Heart left ventricle (tissue), 16 donors: ENCODE results near the gene PCSK6. TPM values are rescaled to one million over a fixed set of nuclear protein-coding genes. Genes with fewer than 3 reads are reported as not detected.

ENCODE experiments used
- ATAC-seq, 4 donors: fragments of 200-7000 bp; cut with Tn5 transposase; one replicate each; pipeline ENCODE4 v1.9.1; 2020 to 2022; ENCODE audit warnings: moderate library complexity in 4 of 4, mild to moderate bottlenecking in 3 of 4, moderate number of reproducible peaks in 1 of 4
- DNase-seq, 5 donors: peaks; one replicate each; pipeline ENCODE4 v3.0.0-alpha.2; 2020
- H3K27ac ChIP-seq, 12 donors: fragments of 200-600 bp; sonication (generic) in 4 of 12; one replicate each; pipeline versions ENCODE4 v1.5.0 to v1.8.0; 2016 to 2022; ENCODE audit warnings: mild to moderate bottlenecking in 2 of 12
- H3K27me3 ChIP-seq, 9 donors: fragments of 200-600 bp; sonication (generic) in 2 of 9; one replicate each; pipeline versions ENCODE4 v1.5.1 to v1.8.0; 2016 to 2022; ENCODE audit warnings: mild to moderate bottlenecking in 3 of 9
- H3K36me3 ChIP-seq, 9 donors: fragments of 200-600 bp; sonication (generic) in 2 of 9; one replicate each; pipeline versions ENCODE4 v1.5.0 to v1.8.0; 2018 to 2022; ENCODE audit warnings: mild to moderate bottlenecking in 2 of 9
- H3K4me1 ChIP-seq, 12 donors: fragments of 200-600 bp; sonication (generic) in 4 of 12; one replicate each; pipeline versions ENCODE4 v1.5.0 to v1.8.0; 2016 to 2022; ENCODE audit warnings: mild to moderate bottlenecking in 3 of 12
- H3K4me3 ChIP-seq, 12 donors: fragments of 200-600 bp; sonication (generic) in 4 of 12; one replicate each; pipeline versions ENCODE4 v1.5.0 to v1.8.0; 2017 to 2022; ENCODE audit warnings: mild to moderate bottlenecking in 9 of 12, moderate library complexity in 4 of 12
- H3K9me3 ChIP-seq, 12 donors: fragments of 200-600 bp; sonication (generic) in 4 of 12; one replicate each; pipeline versions ENCODE4 v1.5.0 to v1.8.0; 2016 to 2022; ENCODE audit warnings: mild to moderate bottlenecking in 1 of 12
- POLR2A ChIP-seq, 2 donors: fragments of 450-650 bp; IDR thresholded peaks; one replicate each; pipeline ENCODE4 v1.6.1; 2017; ENCODE audit warnings: antibody characterized with exemption in 2 of 2, mild to moderate bottlenecking in 2 of 2, moderate library complexity in 2 of 2
- WGBS, 4 donors: extraction: QIAGEN DNeasy Blood & Tissue Kit in 2 of 4; methylation state at CpG; one replicate each; pipeline versions ENCODE4 v1.1.5 to v1.1.7; 2013 to 2018; 5-methylcytosine and 5-hydroxymethylcytosine counted together
- intact Hi-C, 10 donors: fragments of 100-400 bp; cut with DNase I; formaldehyde crosslinking; loops; one replicate each; pipeline versions ENCODE4 v1.11.1 to v1.14.2; 2022
- polyA plus RNA-seq, 2 donors: library from polyadenylated mRNA; stranded (reverse); fragments of 200-250 nt; gene quantifications; one replicate each; pipeline ENCODE4 v1.2.3, GENCODE V29; 2013
- total RNA-seq, 9 donors: library from RNA; depleted of rRNA in 2 of 9; stranded (reverse); fragments of >200 nt in 2 of 9; fragmentation: NEBNext Ultra II Directional in 3 of 9; extraction: Animal tissue kit (Norgen Biotek cat#: 25700) in 3 of 9; gene quantifications; one replicate each; pipeline versions ENCODE4 v1.1.0 to v1.2.4, GENCODE V29; 2016 to 2023
- TF ChIP-seq, protein P1 (sequence below), 12 donors: fragments of 200-600 bp; sonication (generic) in 4 of 12; IDR thresholded peaks; one replicate each; pipeline versions ENCODE4 v1.5.0 to v1.8.0; 2018 to 2022; ENCODE audit warnings: antibody characterized with exemption in 12 of 12, mild to moderate bottlenecking in 5 of 12
- donor health status: ischemic (EF 13 %, LVEDD 7.1; RV severe dilation, severe dysfunction).
- donor health status: healthy with polysubstance abuse.
- donor health status: DM: no; HTN: yes; CAD: no.
- donor health status: DM: no; HTN: no; CAD: no.
- donor health status: ischemic (EF 25% LVEDD 6.9; RV normal size, moderate dysfunction).
- donor health status: ischemic (EF 25% LVEDD 5.7; RV mildly dilated, moderate dysfunction).
- donor health status: healthy.
- donor health status: DM: yes; HTN: yes; CAD: no.
- donor health status: ischemic (EF 35%, LVEDD 5.7; RV mildly dilated, moderate dysfunction).
- donor health status: nonischemic (EF 11% LVEDD 7.7; RV severe dilation, severe dysfunction).
- donor health status: DM: yes; HTN: yes; CAD: no.
- donor health status: PGD.
- donor health status: ischemic (EF 29% LVEDD 5.4; RV normal size, mild dysfunction).
- donor health status: nonischemic (EF 23%, LVEDD 6.1; RV moderate dilation, normal function).

The PCSK6 gene
- total and polyA plus RNA-seq, 11 donors: 7.3 to 41.7 (median 22.3) TPM

DNA sequence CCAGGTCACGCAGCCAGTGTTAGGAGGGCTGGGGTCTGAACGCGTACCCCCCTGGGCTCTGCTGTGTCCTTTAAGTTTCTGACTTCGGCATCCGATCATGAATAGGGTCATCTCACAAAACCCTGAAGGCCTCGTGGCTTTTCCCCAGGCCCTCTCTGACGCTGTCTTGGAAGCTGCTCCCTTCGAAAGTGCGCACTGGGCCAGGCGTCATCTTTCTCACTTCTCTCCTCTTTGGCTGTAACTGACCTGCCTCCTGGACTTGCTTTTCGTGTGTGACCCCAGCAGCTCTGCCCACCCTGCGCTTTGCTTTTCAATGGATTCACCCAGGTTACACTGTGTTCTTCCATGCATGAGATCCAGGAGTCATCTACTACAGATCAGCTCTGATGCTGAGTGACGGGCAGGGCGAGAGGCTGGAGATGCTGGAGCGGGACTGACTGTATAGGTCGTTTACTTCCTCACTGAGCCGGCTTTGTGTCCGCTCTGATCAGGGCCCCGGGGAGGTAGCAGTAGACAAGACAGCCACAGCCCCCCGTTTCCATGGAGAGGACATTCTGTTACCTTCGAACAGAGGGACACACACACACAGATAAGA lies 45.0 kb upstream of the PCSK6 start:
- no peak for ATAC-seq
- 90 to 92% (median 91%) methylated on average over 21 of the region's 21 CpGs for WGBS, 4 donors
- intact Hi-C loops: no loop called here
- H3K36me3 ChIP-seq: no peaks in the 10 kb centered on the region
- TF ChIP-seq, protein P1, sequence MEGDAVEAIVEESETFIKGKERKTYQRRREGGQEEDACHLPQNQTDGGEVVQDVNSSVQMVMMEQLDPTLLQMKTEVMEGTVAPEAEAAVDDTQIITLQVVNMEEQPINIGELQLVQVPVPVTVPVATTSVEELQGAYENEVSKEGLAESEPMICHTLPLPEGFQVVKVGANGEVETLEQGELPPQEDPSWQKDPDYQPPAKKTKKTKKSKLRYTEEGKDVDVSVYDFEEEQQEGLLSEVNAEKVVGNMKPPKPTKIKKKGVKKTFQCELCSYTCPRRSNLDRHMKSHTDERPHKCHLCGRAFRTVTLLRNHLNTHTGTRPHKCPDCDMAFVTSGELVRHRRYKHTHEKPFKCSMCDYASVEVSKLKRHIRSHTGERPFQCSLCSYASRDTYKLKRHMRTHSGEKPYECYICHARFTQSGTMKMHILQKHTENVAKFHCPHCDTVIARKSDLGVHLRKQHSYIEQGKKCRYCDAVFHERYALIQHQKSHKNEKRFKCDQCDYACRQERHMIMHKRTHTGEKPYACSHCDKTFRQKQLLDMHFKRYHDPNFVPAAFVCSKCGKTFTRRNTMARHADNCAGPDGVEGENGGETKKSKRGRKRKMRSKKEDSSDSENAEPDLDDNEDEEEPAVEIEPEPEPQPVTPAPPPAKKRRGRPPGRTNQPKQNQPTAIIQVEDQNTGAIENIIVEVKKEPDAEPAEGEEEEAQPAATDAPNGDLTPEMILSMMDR (IDR thresholded peaks at IDR 0.05): no peak
- no peak for TF ChIP-seq POLR2A (IDR thresholded peaks at IDR 0.05)
- H3K27me3 ChIP-seq: no peaks in the 10 kb centered on the region
- peaks cover 0 to 12% (median 0%) of the 10 kb centered on the region in 12 donors for H3K4me1 ChIP-seq
- H3K4me3 ChIP-seq: no peak overlapping the region
- H3K9me3 ChIP-seq: peaks cover 0 to 9% (median 0%) of the 10 kb centered on the region in 12 donors
- DNase-seq: no peak
- H3K27ac ChIP-seq: no peak overlapping the region

DNA sequence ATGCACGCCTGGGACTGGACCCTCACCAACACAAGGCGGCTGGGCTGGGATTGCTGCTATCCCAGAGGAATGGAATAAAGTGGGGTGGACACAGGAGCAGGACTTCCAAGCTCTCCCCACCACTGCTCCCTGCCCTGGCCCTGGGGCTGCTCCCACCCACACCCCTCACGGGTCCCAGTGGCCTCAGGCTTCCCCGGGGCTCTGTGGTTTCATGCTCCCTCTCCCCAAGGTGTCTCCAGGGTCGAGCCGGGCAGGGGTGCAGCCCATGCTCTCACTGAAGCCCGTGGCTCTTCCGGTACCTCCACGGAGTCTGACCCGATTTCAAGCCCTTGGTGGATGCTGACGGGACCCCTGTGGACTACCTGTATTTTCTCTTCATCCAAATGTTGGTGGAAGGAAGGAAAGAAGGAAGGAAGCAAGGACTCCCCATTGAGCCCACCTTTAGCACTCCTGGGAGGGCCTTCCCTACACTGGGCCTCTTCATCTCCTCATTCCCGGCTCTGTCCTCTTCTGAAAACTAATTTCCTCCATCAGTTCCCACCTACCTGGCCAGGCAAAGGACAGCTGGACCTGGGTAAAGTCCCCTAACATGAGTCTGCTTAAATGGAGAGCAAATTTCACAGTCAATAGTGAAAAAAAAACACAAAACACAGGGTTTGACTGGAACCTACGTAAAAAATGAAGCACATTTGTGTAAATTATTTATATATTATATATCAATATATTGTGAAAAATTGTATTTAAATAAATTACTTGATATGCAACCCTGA lies 44.0 kb upstream of the PCSK6 start:
- Histone ChIP-seq H3K9me3 (peaks cover 0 to under 1% (median 0%) of the 10 kb centered on the region in 12 donors), H3K4me1 (peaks cover 0 to 21% (median 7%) of the 10 kb centered on the region in 12 donors), H3K27ac (no peak overlapping the region), H3K27me3 (no peaks in the 10 kb centered on the region), H3K4me3 (no peak overlapping the region), H3K36me3 (no peaks in the 10 kb centered on the region)
- intact Hi-C loops: no loop called here
- ATAC-seq: no peak
- TF ChIP-seq, protein P1 (IDR thresholded peaks at IDR 0.05): no peak
- TF ChIP-seq POLR2A (IDR thresholded peaks at IDR 0.05): no peak
- no peak for DNase-seq
- WGBS, 4 donors: 88 to 93% (median 91%) methylated on average over 13 of the region's 13 CpGs

DNA sequence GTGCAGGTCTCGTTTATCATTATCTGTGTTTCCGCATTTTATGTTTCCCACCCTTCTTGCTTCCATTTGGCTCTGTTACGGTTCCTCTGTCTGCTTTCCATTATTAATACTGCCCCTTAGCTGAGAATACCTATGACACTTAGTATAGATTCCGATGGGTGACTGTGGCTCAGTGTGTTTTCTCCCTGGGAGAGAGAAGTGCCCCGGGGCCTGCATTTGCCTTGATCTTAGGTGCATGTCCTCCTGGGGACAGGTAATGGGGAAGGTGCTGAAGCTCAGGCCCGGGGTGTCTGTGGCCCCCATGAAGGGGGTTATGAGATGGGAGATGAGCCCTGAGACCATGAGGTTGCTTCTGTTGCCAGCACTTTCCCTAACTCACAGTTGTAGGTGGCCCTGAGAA lies 43.4 kb upstream of the PCSK6 start:
- 92 to 96% (median 94%) methylated on average over 6 of the region's 6 CpGs for WGBS, 4 donors
- Histone ChIP-seq H3K27me3 (no peaks in the 10 kb centered on the region), H3K4me1 (peaks cover 0 to 27% (median 11%) of the 10 kb centered on the region in 12 donors), H3K27ac (no peak overlapping the region), H3K9me3 (no peaks in the 10 kb centered on the region), H3K4me3 (no peak overlapping the region), H3K36me3 (no peaks in the 10 kb centered on the region)
- DNase-seq: no peak
- TF ChIP-seq, protein P1 (IDR thresholded peaks at IDR 0.05): no peak
- TF ChIP-seq POLR2A (IDR thresholded peaks at IDR 0.05): no peak
- no peak for ATAC-seq
- intact Hi-C loops: no loop called here

DNA sequence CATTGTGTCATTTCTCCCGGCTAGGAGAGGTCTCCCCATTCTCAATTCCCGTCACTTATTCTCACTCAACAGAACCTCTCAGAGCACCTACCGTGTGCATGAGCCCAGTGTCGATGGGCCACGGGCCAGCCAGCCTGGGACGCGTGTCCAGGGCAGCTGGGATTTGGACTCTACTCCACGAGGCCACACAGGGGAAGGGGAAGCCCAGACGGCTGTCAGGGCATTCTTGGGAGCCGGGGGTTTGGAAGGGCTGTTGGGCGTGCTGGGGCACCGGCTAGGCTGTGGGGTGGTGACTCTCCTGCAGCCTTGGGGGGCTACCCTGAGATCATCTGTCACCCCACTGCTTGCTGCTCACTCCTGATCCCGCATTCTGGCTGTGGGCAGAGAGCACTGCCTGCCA lies 41.7 kb upstream of the PCSK6 start:
- no peak for ATAC-seq

More for the DNA sequence above, 41.7 kb upstream of the PCSK6 start:
- Histone ChIP-seq H3K4me3 (no peak overlapping the region), H3K36me3 (no peaks in the 10 kb centered on the region), H3K27ac (no peak overlapping the region), H3K4me1 (peaks cover 0 to 25% (median 14%) of the 10 kb centered on the region in 12 donors), H3K9me3 (no peaks in the 10 kb centered on the region), H3K27me3 (no peaks in the 10 kb centered on the region)
- DNase-seq: no peak
- 82 to 89% (median 86%) methylated on average over 11 to 13 of the region's 13 CpGs for WGBS, 4 donors
- intact Hi-C loops: no loop called here
- no peak for TF ChIP-seq POLR2A (IDR thresholded peaks at IDR 0.05)
- TF ChIP-seq, protein P1 (IDR thresholded peaks at IDR 0.05): no peak
